ENCODE measurements around the gene EIF2S2. TPM values are rescaled to one million over a fixed set of nuclear protein-coding genes. Genes with fewer than 3 reads are reported as not detected.
"Not testable (repeated sequence)": the region's sequence is repeated elsewhere in the genome, so short reads cannot be mapped to it uniquely, and the experiment has no call there.

The EIF2S2 gene, protein sequence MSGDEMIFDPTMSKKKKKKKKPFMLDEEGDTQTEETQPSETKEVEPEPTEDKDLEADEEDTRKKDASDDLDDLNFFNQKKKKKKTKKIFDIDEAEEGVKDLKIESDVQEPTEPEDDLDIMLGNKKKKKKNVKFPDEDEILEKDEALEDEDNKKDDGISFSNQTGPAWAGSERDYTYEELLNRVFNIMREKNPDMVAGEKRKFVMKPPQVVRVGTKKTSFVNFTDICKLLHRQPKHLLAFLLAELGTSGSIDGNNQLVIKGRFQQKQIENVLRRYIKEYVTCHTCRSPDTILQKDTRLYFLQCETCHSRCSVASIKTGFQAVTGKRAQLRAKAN
- 99.8 and 105 TPM in 2 replicates for total RNA-seq

DNA sequence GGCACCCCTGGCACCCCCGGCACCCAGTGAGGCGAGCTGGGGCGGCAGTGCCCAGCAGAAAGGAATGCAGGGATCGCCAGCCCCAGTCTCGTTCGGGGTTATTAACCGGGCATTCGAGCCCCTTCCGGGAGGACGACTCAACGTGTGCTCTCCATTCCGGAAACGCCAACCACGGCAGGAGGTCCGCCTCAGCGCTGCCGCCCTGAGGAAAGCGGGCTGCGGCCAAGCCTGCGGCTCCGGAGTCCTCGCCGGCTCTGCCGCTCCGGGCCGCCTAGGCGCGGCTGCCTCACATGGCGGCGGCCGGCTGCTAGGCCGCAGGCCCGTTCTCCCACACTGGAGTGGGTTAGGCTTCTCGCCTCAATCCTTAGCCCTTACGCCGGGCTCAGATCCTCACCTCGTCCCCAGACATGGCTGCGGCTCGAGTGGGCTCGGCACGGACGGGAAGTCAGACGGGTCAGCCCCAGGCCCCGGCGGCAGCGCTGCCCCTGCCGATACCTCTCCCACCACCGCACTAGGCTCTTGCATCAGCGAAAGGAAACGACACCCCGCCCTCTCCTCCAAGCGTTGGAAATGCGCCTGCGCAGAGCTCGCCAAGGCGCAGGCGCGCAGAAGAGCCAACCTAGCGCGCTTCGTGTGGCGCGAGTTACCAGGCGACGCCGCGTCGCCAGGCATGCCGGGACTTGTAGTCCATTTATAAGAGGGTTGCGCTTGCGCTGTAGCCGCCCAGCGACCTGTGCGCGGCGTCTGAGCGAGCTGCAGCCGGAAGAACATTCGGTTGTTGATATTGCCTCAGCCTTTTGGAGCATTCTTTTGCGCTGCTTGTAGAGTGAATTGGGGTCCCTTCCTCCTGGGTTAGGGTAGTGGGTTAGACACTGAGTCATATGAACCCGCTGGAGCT lies at the start of gene EIF2S2:
EIF2S2 (minus strand) TSS at position 542 of the 898 bp plus-strand sequence; CDS start at position 409, 133 bp downstream.
- intact Hi-C loops (cut with micrococcal nuclease) = loop anchor here (1.0 to 5.0 kb wide), 11 partner anchors 15 to 1905 kb away; partner anchors contain the start of genes ACTL10, AHCY, CHMP4B and ITCH
- Mint-ChIP-seq H3K4me3 (peak within 1 kb of the TSS; percentile 88), H3K27me3 (ENCODE audit: insufficient read depth) (peaks cover 1% of the 10 kb centered on the region), H3K9me3 (no peaks in the 10 kb centered on the region), H3K27ac (peak within 1 kb of the TSS; percentile 98), H3K4me1 (ENCODE audit: low read depth) (peaks cover 46% of the 10 kb centered on the region), H3K36me3 (ENCODE audit: low read depth) (peaks cover 33% of the 10 kb centered on the region)
- DNase-seq (ENCODE audit: low spot score) = peak; percentile 96

DNA sequence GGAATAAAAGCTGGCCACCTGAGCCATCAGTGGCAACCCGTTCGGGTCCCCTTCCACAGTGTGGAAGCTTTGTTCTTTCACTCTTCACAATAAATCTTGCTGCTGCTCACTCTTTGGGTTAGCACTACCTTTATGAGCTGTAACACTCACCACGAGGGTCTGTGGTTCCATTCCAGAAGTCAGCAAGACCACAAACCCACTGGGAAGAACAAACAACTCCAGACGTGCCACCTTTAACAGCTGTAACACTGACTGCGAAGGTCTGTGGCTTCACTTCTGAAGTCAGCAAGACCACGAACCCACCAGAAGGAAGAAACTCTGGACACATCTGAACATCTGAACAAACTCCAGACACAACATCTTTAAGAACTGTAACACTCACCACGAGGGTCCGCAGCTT lies 45.7 kb upstream of the EIF2S2 start:
- H3K27me3 Mint-ChIP-seq (ENCODE audit: insufficient read depth); H3K36me3 Mint-ChIP-seq (ENCODE audit: low read depth); intact Hi-C loops (cut with micrococcal nuclease); H3K4me3 Mint-ChIP-seq; H3K9me3 Mint-ChIP-seq; DNase-seq (ENCODE audit: low spot score); H3K27ac Mint-ChIP-seq: not testable (repeated sequence)
- H3K4me1 Mint-ChIP-seq (ENCODE audit: low read depth) = peaks cover 11% of the 10 kb centered on the region

DNA sequence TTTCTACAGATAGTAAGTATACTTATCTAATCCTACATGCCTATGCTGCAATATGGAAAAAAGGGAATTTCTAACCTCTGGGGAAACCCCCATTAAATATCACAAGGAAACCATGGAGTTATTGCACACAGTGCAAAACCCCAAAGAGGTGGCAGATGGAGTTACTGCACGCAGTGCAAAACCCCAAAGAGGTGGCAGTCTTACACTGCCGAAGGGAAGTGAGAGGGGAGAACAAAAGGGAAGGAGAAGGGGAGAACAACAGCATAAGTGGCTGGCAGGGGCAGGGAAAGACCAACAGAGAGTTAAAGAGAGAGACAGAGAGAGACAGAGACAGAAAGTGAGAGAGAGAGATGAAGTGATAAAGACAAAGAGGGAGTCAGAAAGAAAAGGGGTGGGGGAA lies 43.8 kb upstream of the EIF2S2 start:
- no peak for DNase-seq (ENCODE audit: low spot score)
- no peak overlapping the region for H3K4me3 Mint-ChIP-seq
- intact Hi-C loops (cut with micrococcal nuclease) = no loop called here
- peaks cover 11% of the 10 kb centered on the region for H3K4me1 Mint-ChIP-seq (ENCODE audit: low read depth)
- peaks cover 4% of the 10 kb centered on the region for H3K27me3 Mint-ChIP-seq (ENCODE audit: insufficient read depth)
- no peak overlapping the region for H3K27ac Mint-ChIP-seq
- no peaks in the 10 kb centered on the region for H3K9me3 Mint-ChIP-seq
- no peaks in the 10 kb centered on the region for H3K36me3 Mint-ChIP-seq (ENCODE audit: low read depth)

DNA sequence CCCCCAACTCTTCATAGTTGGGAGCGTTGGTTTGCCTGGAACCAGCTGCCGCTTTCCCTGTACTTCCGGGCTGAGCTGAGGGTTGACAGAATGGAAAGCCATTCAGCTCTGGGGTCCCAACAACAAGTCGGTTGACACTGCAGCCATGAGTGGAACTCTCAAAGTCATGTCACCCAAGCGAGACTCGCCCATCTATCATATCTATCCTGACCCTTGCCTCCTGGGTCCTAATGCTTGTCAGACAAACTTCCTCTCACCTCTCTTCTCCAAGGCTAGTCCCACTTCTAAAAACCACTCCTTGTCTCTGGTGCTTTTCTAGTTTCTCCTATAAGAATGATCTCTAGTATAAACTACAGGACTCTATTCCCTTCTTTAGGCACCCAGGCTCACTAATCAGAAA lies 41.1 kb upstream of the EIF2S2 start:
- H3K4me3 Mint-ChIP-seq = not testable (repeated sequence)

DNA sequence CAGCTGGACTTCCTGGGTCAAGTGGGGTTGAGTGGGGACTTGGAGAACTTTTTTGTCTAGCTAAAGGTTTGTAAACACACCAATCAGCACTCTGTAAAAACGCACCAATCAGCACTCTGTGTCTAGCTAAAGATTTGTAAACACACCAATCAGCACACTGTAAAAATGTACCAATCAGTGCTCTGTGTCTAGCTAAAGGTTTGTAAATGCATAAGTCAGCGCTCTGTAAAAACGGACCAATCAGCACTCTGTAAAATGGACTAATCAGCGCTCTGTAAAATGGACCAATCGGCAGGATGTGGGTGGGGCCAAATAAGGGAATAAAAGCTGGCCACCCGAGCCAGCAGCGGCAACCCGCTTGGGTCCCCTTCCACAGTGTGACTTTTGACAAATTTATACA lies 40.0 kb upstream of the EIF2S2 start:
- H3K27me3 Mint-ChIP-seq (ENCODE audit: insufficient read depth); H3K9me3 Mint-ChIP-seq; intact Hi-C loops (cut with micrococcal nuclease); H3K27ac Mint-ChIP-seq; H3K4me3 Mint-ChIP-seq; H3K4me1 Mint-ChIP-seq (ENCODE audit: low read depth); H3K36me3 Mint-ChIP-seq (ENCODE audit: low read depth); DNase-seq (ENCODE audit: low spot score): not testable (repeated sequence)

More for the DNA sequence above, 41.1 kb upstream of the EIF2S2 start:
- H3K4me1 Mint-ChIP-seq (ENCODE audit: low read depth) = peaks cover 11% of the 10 kb centered on the region
- DNase-seq (ENCODE audit: low spot score); H3K36me3 Mint-ChIP-seq (ENCODE audit: low read depth); H3K27ac Mint-ChIP-seq; H3K9me3 Mint-ChIP-seq; intact Hi-C loops (cut with micrococcal nuclease); H3K27me3 Mint-ChIP-seq (ENCODE audit: insufficient read depth): not testable (repeated sequence)

DNA sequence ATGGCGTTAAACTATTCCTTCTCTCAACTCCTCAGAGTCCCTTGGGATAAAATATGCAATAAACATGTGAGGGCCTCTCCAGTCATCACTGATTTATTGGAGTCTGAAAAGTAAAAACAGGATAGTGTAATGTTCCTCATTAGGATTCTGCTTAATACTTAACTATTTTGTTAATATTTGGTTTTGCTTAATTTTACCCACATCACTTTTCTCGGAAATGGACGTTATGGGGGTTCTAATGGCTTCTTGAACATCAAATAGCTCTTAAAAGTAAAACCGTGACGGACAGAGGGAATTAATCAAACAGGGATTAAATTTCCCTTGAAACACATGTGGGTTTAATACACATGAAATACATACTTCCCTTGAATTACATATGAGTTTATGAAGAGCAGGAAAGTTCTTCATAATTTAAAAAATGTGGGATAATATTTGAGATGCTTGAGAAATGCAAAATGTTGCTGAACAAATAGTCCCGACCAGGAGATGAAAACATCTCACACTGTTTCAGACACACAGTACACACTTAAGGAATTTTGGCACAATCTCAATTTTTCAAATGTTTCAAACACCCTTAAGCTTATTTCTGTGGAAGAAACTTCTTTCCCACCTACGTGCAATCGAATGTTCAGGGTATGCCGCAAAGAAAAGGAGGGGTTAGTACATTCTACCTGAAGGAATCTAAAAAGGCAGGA lies 38.4 kb upstream of the EIF2S2 start:
- H3K9me3 Mint-ChIP-seq = no peaks in the 10 kb centered on the region
- intact Hi-C loops (cut with micrococcal nuclease) = no loop called here
- H3K27ac Mint-ChIP-seq = no peak overlapping the region
- H3K27me3 Mint-ChIP-seq (ENCODE audit: insufficient read depth) = peaks cover 4% of the 10 kb centered on the region
- DNase-seq (ENCODE audit: low spot score) = no peak
- H3K4me3 Mint-ChIP-seq = no peak overlapping the region
- no peaks in the 10 kb centered on the region for H3K4me1 Mint-ChIP-seq (ENCODE audit: low read depth)
- H3K36me3 Mint-ChIP-seq (ENCODE audit: low read depth) = no peaks in the 10 kb centered on the region

DNA sequence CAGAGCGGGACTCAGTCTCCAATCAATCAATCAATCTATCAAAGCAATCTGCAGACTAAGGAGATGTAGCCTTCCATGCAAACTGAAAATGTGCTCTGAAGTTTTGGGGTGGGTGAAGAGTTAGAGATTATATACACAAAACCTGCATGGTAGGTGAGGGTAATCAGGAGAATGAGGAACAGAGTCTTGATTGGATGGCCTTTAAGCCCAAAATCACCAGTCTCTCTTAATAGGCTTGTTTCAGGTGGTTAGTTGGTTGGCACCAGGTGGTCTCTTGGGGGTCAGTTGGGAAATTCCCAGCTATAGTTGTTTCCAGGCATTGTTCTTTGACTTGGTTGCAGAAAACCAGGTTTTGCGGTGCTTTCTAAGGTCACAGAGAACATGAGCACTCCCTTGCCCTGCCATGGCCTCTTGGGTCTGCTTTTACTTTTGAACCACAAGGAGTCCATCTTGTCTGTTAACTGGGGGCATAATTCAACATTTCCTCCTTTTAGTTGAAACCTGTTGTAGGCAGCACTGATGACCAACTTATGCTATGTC lies 33.3 kb upstream of the EIF2S2 start:
- Mint-ChIP-seq H3K4me3 (no peak overlapping the region), H3K27me3 (ENCODE audit: insufficient read depth) (peaks cover 9% of the 10 kb centered on the region), H3K9me3 (no peaks in the 10 kb centered on the region), H3K36me3 (ENCODE audit: low read depth) (no peaks in the 10 kb centered on the region), H3K4me1 (ENCODE audit: low read depth) (no peaks in the 10 kb centered on the region), H3K27ac (no peak overlapping the region)
- intact Hi-C loops (cut with micrococcal nuclease) = no loop called here
- no peak for DNase-seq (ENCODE audit: low spot score)

DNA sequence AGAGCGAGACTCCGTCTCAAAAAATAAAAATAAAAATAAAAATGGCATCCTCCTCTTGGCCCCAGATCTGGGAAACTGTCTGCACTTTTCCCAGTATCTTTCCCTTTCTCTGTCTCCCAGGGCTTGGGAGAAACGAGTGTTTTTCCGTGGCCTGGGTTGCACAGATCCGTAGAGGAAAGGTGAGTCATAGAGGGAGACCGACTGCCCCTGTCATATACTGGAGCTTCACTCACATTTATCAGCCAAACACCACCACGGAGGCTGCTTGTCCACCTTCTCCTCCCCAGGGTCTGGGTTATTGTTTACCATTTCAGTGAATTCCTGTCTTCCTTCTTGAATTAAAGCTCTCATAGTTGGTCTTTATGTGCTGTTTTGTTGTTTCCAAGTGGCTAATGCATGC lies 31.9 kb upstream of the EIF2S2 start:
- no peaks in the 10 kb centered on the region for H3K9me3 Mint-ChIP-seq
- H3K4me3 Mint-ChIP-seq = no peak overlapping the region
- no peak overlapping the region for H3K27ac Mint-ChIP-seq
- no peak for DNase-seq (ENCODE audit: low spot score)
- H3K36me3 Mint-ChIP-seq (ENCODE audit: low read depth) = no peaks in the 10 kb centered on the region
- intact Hi-C loops (cut with micrococcal nuclease) = no loop called here
- H3K4me1 Mint-ChIP-seq (ENCODE audit: low read depth) = no peaks in the 10 kb centered on the region
- peaks cover 6% of the 10 kb centered on the region for H3K27me3 Mint-ChIP-seq (ENCODE audit: insufficient read depth)

DNA sequence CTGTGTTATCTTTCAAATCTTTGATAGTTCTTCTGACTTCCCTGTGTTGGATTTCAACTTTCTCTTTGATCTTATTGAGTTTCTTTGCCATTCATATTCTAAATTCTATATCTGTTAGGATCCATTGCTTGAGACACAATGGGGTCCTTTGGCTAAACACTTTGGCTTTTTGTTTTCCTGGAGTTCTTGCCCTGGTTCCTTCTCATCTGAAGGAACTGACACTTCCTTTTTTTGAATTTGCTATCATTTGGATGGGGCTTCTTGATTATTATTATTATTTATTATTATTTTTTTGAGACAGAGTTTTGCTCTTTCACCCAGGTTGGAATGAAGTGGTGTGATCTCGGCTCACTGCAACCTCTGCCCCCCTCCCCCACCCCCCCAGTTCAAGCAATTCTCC lies 30.1 kb upstream of the EIF2S2 start:
- no peaks in the 10 kb centered on the region for H3K9me3 Mint-ChIP-seq
- H3K27me3 Mint-ChIP-seq (ENCODE audit: insufficient read depth) = peaks cover 10% of the 10 kb centered on the region
- H3K4me1 Mint-ChIP-seq (ENCODE audit: low read depth) = no peaks in the 10 kb centered on the region
- intact Hi-C loops (cut with micrococcal nuclease) = no loop called here
- H3K36me3 Mint-ChIP-seq (ENCODE audit: low read depth) = no peaks in the 10 kb centered on the region
- no peak overlapping the region for H3K4me3 Mint-ChIP-seq
- DNase-seq (ENCODE audit: low spot score) = no peak
- H3K27ac Mint-ChIP-seq = no peak overlapping the region

DNA sequence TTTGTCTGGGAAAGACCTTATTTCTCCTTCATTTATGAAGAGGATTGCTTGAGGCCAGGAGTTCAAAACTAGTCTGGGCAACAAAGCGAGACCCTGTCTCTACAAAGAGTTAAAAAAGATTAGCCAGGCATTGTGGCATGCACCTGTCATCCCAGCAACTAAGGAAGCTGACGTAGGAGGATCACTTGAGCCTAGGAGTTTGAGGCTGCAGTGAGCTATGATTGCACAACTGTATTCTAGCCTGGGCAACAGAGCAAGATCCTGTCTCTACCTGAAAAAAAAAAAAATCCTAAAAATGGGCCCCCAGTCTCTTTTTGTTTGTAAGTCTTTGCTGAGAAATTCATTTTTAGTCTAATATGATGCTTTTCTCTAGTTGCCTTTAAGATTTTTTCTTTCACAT lies 29.2 kb upstream of the EIF2S2 start:
- H3K4me1 Mint-ChIP-seq (ENCODE audit: low read depth) = no peaks in the 10 kb centered on the region
- no peaks in the 10 kb centered on the region for H3K36me3 Mint-ChIP-seq (ENCODE audit: low read depth)
- H3K4me3 Mint-ChIP-seq = no peak overlapping the region
- no peak overlapping the region for H3K27ac Mint-ChIP-seq
- H3K9me3 Mint-ChIP-seq = no peaks in the 10 kb centered on the region
- intact Hi-C loops (cut with micrococcal nuclease) = no loop called here
- H3K27me3 Mint-ChIP-seq (ENCODE audit: insufficient read depth) = peaks cover 13% of the 10 kb centered on the region
- no peak for DNase-seq (ENCODE audit: low spot score)

DNA sequence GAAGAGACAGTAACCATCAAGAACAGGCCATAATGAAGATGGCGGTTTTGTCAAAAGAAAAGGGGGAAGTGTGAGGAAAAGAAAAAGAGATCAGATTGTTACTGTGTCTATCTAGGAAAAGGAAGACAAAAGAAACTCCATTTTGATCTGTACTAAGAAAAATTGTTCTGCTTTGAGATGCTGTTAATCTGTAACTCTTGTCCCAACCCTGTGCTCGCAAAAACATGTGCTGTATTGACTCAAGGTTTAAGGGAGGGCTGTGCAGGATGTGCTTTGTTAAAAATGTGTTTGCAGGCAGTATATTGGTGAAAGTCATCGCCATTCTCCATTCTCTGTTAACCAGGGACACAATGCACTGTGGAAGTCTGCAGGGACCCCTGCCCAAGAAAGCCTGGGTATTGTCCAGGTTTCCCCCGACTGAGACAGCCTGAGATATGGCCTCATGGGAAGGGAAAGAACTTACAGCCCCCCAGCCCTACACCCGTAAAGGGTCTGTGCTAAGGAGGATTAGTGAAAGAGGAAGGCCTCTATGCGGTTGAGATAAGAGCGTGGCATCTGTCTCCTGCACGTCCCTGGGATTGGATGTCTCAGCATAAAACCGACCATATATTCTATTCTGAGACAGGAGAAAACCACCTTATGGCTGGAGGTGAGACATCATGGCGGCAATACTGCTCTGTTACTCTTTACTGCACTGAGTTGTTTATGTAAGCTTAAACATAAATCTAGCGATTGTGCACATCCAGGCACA lies 23.7 kb upstream of the EIF2S2 start:
- DNase-seq (ENCODE audit: low spot score); H3K4me3 Mint-ChIP-seq; H3K27ac Mint-ChIP-seq; H3K36me3 Mint-ChIP-seq (ENCODE audit: low read depth); H3K9me3 Mint-ChIP-seq; intact Hi-C loops (cut with micrococcal nuclease); H3K4me1 Mint-ChIP-seq (ENCODE audit: low read depth): not testable (repeated sequence)
- peaks cover 20% of the 10 kb centered on the region for H3K27me3 Mint-ChIP-seq (ENCODE audit: insufficient read depth)

DNA sequence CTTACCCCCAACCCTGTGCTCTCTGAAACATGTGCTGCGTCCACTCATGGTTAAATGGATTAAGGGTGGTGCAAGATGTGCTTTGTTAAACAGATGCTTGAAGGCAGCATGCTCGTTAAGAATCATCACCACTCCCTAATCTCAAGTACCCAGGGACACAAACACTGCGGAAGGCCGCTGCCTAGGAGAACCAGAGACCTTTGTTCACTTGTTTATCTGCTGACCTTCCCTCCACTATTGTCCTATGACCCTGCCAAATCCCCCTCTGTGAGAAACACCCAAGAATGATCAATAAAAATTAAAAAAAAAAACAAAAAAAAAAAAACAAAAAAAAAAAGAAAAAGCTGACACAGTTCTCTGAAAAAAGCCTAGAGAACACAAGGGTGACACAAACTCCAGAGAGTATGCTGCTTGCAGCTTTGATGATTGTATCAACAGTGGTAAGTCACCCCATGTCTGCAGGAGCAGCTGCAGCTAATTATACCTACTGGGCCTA lies 21.4 kb upstream of the EIF2S2 start:
- H3K27ac Mint-ChIP-seq; H3K4me3 Mint-ChIP-seq; H3K9me3 Mint-ChIP-seq; intact Hi-C loops (cut with micrococcal nuclease); H3K4me1 Mint-ChIP-seq (ENCODE audit: low read depth); H3K36me3 Mint-ChIP-seq (ENCODE audit: low read depth); DNase-seq (ENCODE audit: low spot score): not testable (repeated sequence)
- H3K27me3 Mint-ChIP-seq (ENCODE audit: insufficient read depth) = peaks cover 16% of the 10 kb centered on the region
